CD4-positive, CD25-positive, alpha-beta regulatory T cell (primary cell): ENCODE data around the gene MEGF9. TPM values are rescaled to one million over a fixed set of nuclear protein-coding genes. Genes with fewer than 3 reads are reported as not detected.
A peak's percentile ranks its signal among the peaks of the same experiment; 100 is the strongest.

Source experiments
- ATAC-seq, 2 donors: fragments of 150-1000 bp; cut with Tn5 transposase; one replicate each; pipeline ENCODE4 v1.10.0; 2021; ENCODE audit warnings: low read depth in 2 of 2, moderate number of reproducible peaks in 2 of 2, moderate library complexity in 1 of 2
- DNase-seq, 3 donors: peaks; one replicate each; pipeline versions ENCODE4 v3.0.0 to v3.0.0-alpha.2; 2012 to 2022; ENCODE audit warnings: mixed read lengths in 1 of 3
- H3K27ac ChIP-seq: one replicate; pipeline ENCODE4 v1.7.0; 2013; ENCODE audit warnings: mild to moderate bottlenecking, low read length; ENCODE audit not compliant: insufficient read depth, poor library complexity, severe bottlenecking
- H3K27me3 ChIP-seq: one replicate; pipeline ENCODE4 v1.7.0; 2013; ENCODE audit warnings: low read length; ENCODE audit not compliant: control insufficient read depth, insufficient read depth
- H3K36me3 ChIP-seq: one replicate; pipeline ENCODE4 v1.7.0; 2013; ENCODE audit warnings: mild to moderate bottlenecking, low read length, moderate library complexity; ENCODE audit not compliant: control insufficient read depth, insufficient read depth
- H3K4me1 ChIP-seq: 2 replicates; pipeline ENCODE4 v1.7.0; 2013; ENCODE audit warnings: mild to moderate bottlenecking, low read length; ENCODE audit not compliant: insufficient read depth, control insufficient read depth, poor library complexity, severe bottlenecking
- H3K4me3 ChIP-seq: one replicate; pipeline ENCODE4 v1.7.0; 2013; ENCODE audit warnings: low read depth, mild to moderate bottlenecking, low read length, moderate library complexity
- H3K9me3 ChIP-seq, 2 experiments: 1 replicate in 1 of 2; 2 replicates in 1 of 2; pipeline ENCODE4 v1.7.0; 2013; ENCODE audit warnings: low read length in 2 of 2, mild to moderate bottlenecking in 1 of 2, moderate library complexity in 1 of 2; ENCODE audit not compliant: control insufficient read depth in 2 of 2
- H3K27ac Mint-ChIP-seq, 3 donors: one replicate each; pipeline ENCODE4 v1.8.0; 2020 to 2022; ENCODE audit warnings: mild to moderate bottlenecking in 3 of 3, mixed read lengths in 3 of 3, moderate library complexity in 2 of 3
- H3K27me3 Mint-ChIP-seq: one replicate; pipeline ENCODE4 v1.8.0; 2022; ENCODE audit warnings: mild to moderate bottlenecking, mixed read lengths
- H3K36me3 Mint-ChIP-seq: one replicate; pipeline ENCODE4 v1.8.0; 2020; ENCODE audit warnings: mixed read lengths
- H3K4me1 Mint-ChIP-seq, 4 donors: one replicate each; pipeline ENCODE4 v1.8.0; 2020 to 2022; ENCODE audit warnings: mixed read lengths in 4 of 4, mild to moderate bottlenecking in 1 of 4
- H3K4me3 Mint-ChIP-seq, 4 donors: one replicate each; pipeline ENCODE4 v1.8.0; 2020 to 2022; ENCODE audit warnings: mild to moderate bottlenecking in 4 of 4, mixed read lengths in 4 of 4, moderate library complexity in 3 of 4
- H3K9me3 Mint-ChIP-seq, 7 donors: one replicate each; pipeline ENCODE4 v1.8.0; 2020 to 2022; ENCODE audit warnings: mixed read lengths in 7 of 7, mild to moderate bottlenecking in 3 of 7, moderate library complexity in 2 of 7
- polyA plus RNA-seq, 4 donors: library from polyadenylated mRNA; unstranded; fragments of 300-500 nt; fragmentation: Illumina TruSeq; gene quantifications; one replicate each; pipeline ENCODE4 v1.2.3, GENCODE V29; 2021
- total RNA-seq: library from RNA; stranded (reverse); gene quantifications from one replicate; pipeline ENCODE4 v1.2.3, GENCODE V29; 2022

The MEGF9 gene
- total RNA-seq (17.8 TPM), polyA plus RNA-seq (1 to 10 TPM; 4.6 to 7.7 (median 7.3) TPM)

GRCh38 chr9:120714088-120714845, at the start of gene MEGF9:
Gene MEGF9, minus strand, starts transcription at chr9:120714470. Its CDS starts 112 bp downstream, at chr9:120714358.
- Mint-ChIP-seq H3K9me3 (no peaks in the 10 kb centered on the region), H3K4me1 (peaks cover 14 to 36% (median 31%) of the 10 kb centered on the region in 4 donors), H3K4me3 (peak within 1 kb of the TSS; percentile 87 to 96 (median 90)), H3K36me3 (no peaks in the 10 kb centered on the region), H3K27ac (peak within 1 kb of the TSS; percentile 79 to 94 (median 87)), H3K27me3 (no peaks in the 10 kb centered on the region)
- peak within 1 kb of the TSS; percentile 65 for H3K27ac ChIP-seq
- H3K4me3 ChIP-seq: peak within 1 kb of the TSS; percentile 89
- peak; percentile 95 to 97 (median 96) for DNase-seq
- H3K9me3 ChIP-seq: no peaks in the 10 kb centered on the region
- no peaks in the 10 kb centered on the region for H3K36me3 ChIP-seq
- peaks cover 44% of the 10 kb centered on the region for H3K4me1 ChIP-seq
- peak; percentile 96 to 97 for ATAC-seq
- no peaks in the 10 kb centered on the region for H3K27me3 ChIP-seq

- Histone ChIP-seq H3K27me3 (no peaks in the 10 kb centered on the region), H3K36me3 (peaks cover 59% of the 10 kb centered on the region), H3K27ac (no peak overlapping the region), H3K9me3 (no peaks in the 10 kb centered on the region), H3K4me1 (no peaks in the 10 kb centered on the region), H3K4me3 (no peak overlapping the region)
- DNase-seq (no peak), ATAC-seq (no peak)
- Mint-ChIP-seq H3K27me3 (no peaks in the 10 kb centered on the region), H3K9me3 (no peaks in the 10 kb centered on the region), H3K36me3 (peaks cover 13% of the 10 kb centered on the region), H3K4me1 (peaks cover 9 to 14% (median 9%) of the 10 kb centered on the region in 4 donors), H3K4me3 (no peak overlapping the region), H3K27ac (peak overlapping the region in 2 of 3 donors; percentile 45 to 67)
These were observed 46.7 kb upstream of the MEGF9 start for GRCh38 chr9:120761006-120761405.

- ATAC-seq: no peak
- DNase-seq: no peak
- peaks cover 6 to 14% (median 9%) of the 10 kb centered on the region in 4 donors for H3K4me1 Mint-ChIP-seq
- Histone ChIP-seq H3K4me1 (no peaks in the 10 kb centered on the region), H3K27me3 (no peaks in the 10 kb centered on the region), H3K9me3 (no peaks in the 10 kb centered on the region), H3K27ac (no peak overlapping the region), H3K36me3 (peaks cover 48% of the 10 kb centered on the region), H3K4me3 (no peak overlapping the region)
- H3K27me3 Mint-ChIP-seq: no peaks in the 10 kb centered on the region
- no peak overlapping the region for H3K4me3 Mint-ChIP-seq
- peaks cover 6% of the 10 kb centered on the region for H3K36me3 Mint-ChIP-seq
- no peaks in the 10 kb centered on the region for H3K9me3 Mint-ChIP-seq
- H3K27ac Mint-ChIP-seq: peak overlapping the region in 1 of 3 donors; percentile 47
These were observed 45.6 kb upstream of the MEGF9 start for GRCh38 chr9:120759755-120760400.

- H3K27ac ChIP-seq: no peak overlapping the region
These were observed 44.3 kb upstream of the MEGF9 start for GRCh38 chr9:120758544-120758943.

GRCh38 chr9:120757026-120757913, 43.0 kb upstream of the MEGF9 start:
- no peaks in the 10 kb centered on the region for H3K27me3 ChIP-seq
- no peak overlapping the region for H3K4me3 ChIP-seq
- H3K9me3 ChIP-seq: no peaks in the 10 kb centered on the region
- DNase-seq (no peak), ATAC-seq (no peak)
- no peak overlapping the region for H3K4me3 Mint-ChIP-seq
- no peaks in the 10 kb centered on the region for H3K27me3 Mint-ChIP-seq
- H3K36me3 ChIP-seq: peaks cover 22% of the 10 kb centered on the region
- H3K27ac Mint-ChIP-seq: peak overlapping the region; percentile 43 to 82 (median 80)
- H3K36me3 Mint-ChIP-seq: peaks cover 6% of the 10 kb centered on the region
- H3K4me1 ChIP-seq: no peaks in the 10 kb centered on the region
- H3K9me3 Mint-ChIP-seq: no peaks in the 10 kb centered on the region
- peak overlapping the region; percentile 23 for H3K27ac ChIP-seq
- H3K4me1 Mint-ChIP-seq: peaks cover 6 to 14% (median 9%) of the 10 kb centered on the region in 4 donors

More at GRCh38 chr9:120758544-120758943, 44.3 kb upstream of the MEGF9 start:
- H3K27me3 Mint-ChIP-seq: no peaks in the 10 kb centered on the region
- H3K4me3 Mint-ChIP-seq: no peak overlapping the region
- H3K27me3 ChIP-seq: no peaks in the 10 kb centered on the region
- peaks cover 6 to 14% (median 9%) of the 10 kb centered on the region in 4 donors for H3K4me1 Mint-ChIP-seq
- no peaks in the 10 kb centered on the region for H3K9me3 Mint-ChIP-seq
- H3K4me3 ChIP-seq: no peak overlapping the region
- no peak for ATAC-seq
- no peak for DNase-seq
- peaks cover 6% of the 10 kb centered on the region for H3K36me3 Mint-ChIP-seq
- peaks cover 35% of the 10 kb centered on the region for H3K36me3 ChIP-seq
- H3K9me3 ChIP-seq: no peaks in the 10 kb centered on the region
- peak overlapping the region; percentile 18 to 82 (median 62) for H3K27ac Mint-ChIP-seq
- no peaks in the 10 kb centered on the region for H3K4me1 ChIP-seq

- Histone ChIP-seq H3K4me1 (no peaks in the 10 kb centered on the region), H3K9me3 (no peaks in the 10 kb centered on the region), H3K4me3 (no peak overlapping the region), H3K27ac (peak overlapping the region; percentile 1), H3K27me3 (no peaks in the 10 kb centered on the region), H3K36me3 (peaks cover 17% of the 10 kb centered on the region)
- no peaks in the 10 kb centered on the region for H3K9me3 Mint-ChIP-seq
- peaks cover 6 to 14% (median 9%) of the 10 kb centered on the region in 4 donors for H3K4me1 Mint-ChIP-seq
- H3K27ac Mint-ChIP-seq: peak overlapping the region; percentile 31 to 82 (median 79)
- ATAC-seq (no peak), DNase-seq (no peak)
- H3K36me3 Mint-ChIP-seq: peaks cover 6% of the 10 kb centered on the region
- H3K27me3 Mint-ChIP-seq: no peaks in the 10 kb centered on the region
- no peak overlapping the region for H3K4me3 Mint-ChIP-seq
These were observed 42.3 kb upstream of the MEGF9 start for GRCh38 chr9:120756531-120756930.

GRCh38 chr9:120755810-120756434, 41.7 kb upstream of the MEGF9 start:
- peak; percentile 63 to 64 for ATAC-seq
- Mint-ChIP-seq H3K27ac (peak overlapping the region; percentile 28 to 82 (median 79)), H3K27me3 (no peaks in the 10 kb centered on the region), H3K4me3 (no peak overlapping the region), H3K36me3 (peaks cover 4% of the 10 kb centered on the region), H3K4me1 (peaks cover 6 to 14% (median 9%) of the 10 kb centered on the region in 4 donors), H3K9me3 (no peaks in the 10 kb centered on the region)
- H3K9me3 ChIP-seq: no peaks in the 10 kb centered on the region
- H3K27ac ChIP-seq: peak overlapping the region; percentile 1
- no peak overlapping the region for H3K4me3 ChIP-seq
- H3K36me3 ChIP-seq: peaks cover 12% of the 10 kb centered on the region
- H3K27me3 ChIP-seq: no peaks in the 10 kb centered on the region
- H3K4me1 ChIP-seq: no peaks in the 10 kb centered on the region
- DNase-seq: peak; percentile 62 to 74 (median 72)
